CD4-positive, alpha-beta T cell (primary cell): ENCODE measurements around the gene PPCDC. TPM values are rescaled to one million over a fixed set of nuclear protein-coding genes. Genes with fewer than 3 reads are reported as not detected.

Source experiments
- ATAC-seq: fragments of 200-7000 bp; cut with Tn5 transposase; one replicate; pipeline ENCODE4 v1.10.0; 2022; ENCODE audit warnings: mild to moderate bottlenecking; ENCODE audit not compliant: poor library complexity
- CTCF ChIA-PET: fragments of 350-600 bp; sonication (Branson Sonifier 250); formaldehyde crosslinking; loops from one replicate; lab custom pipeline; 2021; ENCODE audit warnings: antibody characterized with exemption, inconsistent platforms; lab: Charles Lee
- POLR2A ChIA-PET: fragments of 350-600 bp; sonication (Branson Sonifier 250); formaldehyde crosslinking; loops from one replicate; lab custom pipeline; 2021; ENCODE audit warnings: antibody characterized with exemption, inconsistent platforms; lab: Charles Lee
- DNase-seq, 14 experiments: peaks; one replicate each; pipeline ENCODE4 v3.0.0-alpha.2; 2013 to 2020; ENCODE audit warnings: mixed read lengths in 2 of 14
- H3K27ac ChIP-seq, 2 donors: one replicate each; pipeline versions ENCODE4 v1.5.1 to v1.7.0; 2013; ENCODE audit warnings: low read length in 2 of 2, low read depth in 1 of 2, mild to moderate bottlenecking in 1 of 2
- H3K27me3 ChIP-seq, 2 experiments: 1 replicate in 1 of 2; 2 replicates in 1 of 2; pipeline versions ENCODE4 v1.6.1 to v1.7.0; 2013; ENCODE audit warnings: low read length in 2 of 2, control low read depth in 1 of 2, mild to moderate bottlenecking in 1 of 2, moderate library complexity in 1 of 2; ENCODE audit not compliant: insufficient read depth in 2 of 2, control insufficient read depth in 1 of 2
- H3K36me3 ChIP-seq: one replicate; pipeline ENCODE4 v1.6.1; 2013; ENCODE audit warnings: low read length, control low read depth; ENCODE audit not compliant: insufficient read depth
- H3K4me1 ChIP-seq: one replicate; pipeline ENCODE4 v1.6.1; 2013; ENCODE audit warnings: low read length, control low read depth; ENCODE audit not compliant: insufficient read depth
- H3K4me3 ChIP-seq: one replicate; pipeline ENCODE4 v1.5.1; 2013; ENCODE audit warnings: mild to moderate bottlenecking, low read length, moderate library complexity
- H3K9me3 ChIP-seq, 2 experiments: 1 replicate in 1 of 2; 2 replicates in 1 of 2; pipeline versions ENCODE4 v1.6.1 to v1.7.0; 2013; ENCODE audit warnings: low read length in 2 of 2, mild to moderate bottlenecking in 2 of 2, control low read depth in 1 of 2, moderate library complexity in 1 of 2; ENCODE audit not compliant: control insufficient read depth in 1 of 2, insufficient read depth in 1 of 2
- H3K27ac Mint-ChIP-seq: one replicate; pipeline ENCODE4 v1.8.0; 2020; ENCODE audit warnings: mixed read lengths
- H3K27me3 Mint-ChIP-seq: one replicate; pipeline ENCODE4 v1.8.0; 2021; ENCODE audit warnings: mixed read lengths
- H3K36me3 Mint-ChIP-seq: one replicate; pipeline ENCODE4 v1.8.0; 2021; ENCODE audit warnings: low read depth, mixed read lengths
- H3K4me1 Mint-ChIP-seq: one replicate; pipeline ENCODE4 v1.8.0; 2021; ENCODE audit warnings: low read depth, mixed read lengths
- H3K4me3 Mint-ChIP-seq: one replicate; pipeline ENCODE4 v1.8.0; 2020; ENCODE audit warnings: mild to moderate bottlenecking, mixed read lengths
- H3K9me3 Mint-ChIP-seq: one replicate; pipeline ENCODE4 v1.8.0; 2020; ENCODE audit warnings: mixed read lengths
- intact Hi-C, 2 experiments: fragments of 100-400 bp; cut with DNase I in 1 of 2; cut with micrococcal nuclease in 1 of 2; formaldehyde crosslinking; loops; one replicate each; pipeline versions ENCODE4 v1.15.1 to v1.9.0; 2023 to 2025; cut with DNase I, micrococcal nuclease
- total RNA-seq, 174 experiments: library from RNA in 2 of 174; stranded (reverse) in 2 of 174; gene quantifications; one replicate each; pipeline ENCODE4 v1.2.3 and lab custom pipeline; 2021 to 2026
- TF ChIP-seq, protein P1 (sequence below): fragments of 200-600 bp; IDR thresholded peaks from one replicate; pipeline ENCODE4 v1.8.0; 2022; ENCODE audit warnings: antibody characterized with exemption, mild to moderate bottlenecking

Gene PPCDC
- total RNA-seq, 2 experiments from 2014 or later = 5.5 to 5.8 TPM

DNA sequence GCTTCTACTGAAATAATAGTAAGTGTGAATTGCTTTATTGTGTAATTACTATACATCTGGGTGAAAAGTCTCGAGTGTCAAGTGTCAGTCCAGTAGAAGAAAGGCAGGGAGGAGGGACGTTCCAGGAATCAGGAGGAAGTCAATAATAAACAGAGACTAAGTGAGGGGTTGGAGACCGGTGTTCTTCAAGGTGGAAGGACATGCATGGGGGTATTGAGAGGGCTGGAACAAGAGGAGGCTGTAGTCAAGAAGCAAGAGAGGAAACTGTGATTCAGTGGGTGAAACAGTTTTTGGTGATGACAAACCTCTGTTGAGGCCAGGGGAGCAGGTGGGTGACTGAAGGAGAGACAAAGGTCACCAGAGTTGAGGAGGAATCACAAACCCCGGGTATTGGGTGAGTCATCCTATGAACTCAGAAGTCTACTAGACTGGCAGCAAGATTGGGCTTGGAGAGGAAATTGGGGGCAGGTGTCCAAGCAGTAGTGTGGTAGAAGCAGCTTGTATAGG, 39.6 kb upstream of the PPCDC start:
- TF ChIP-seq, protein P1, sequence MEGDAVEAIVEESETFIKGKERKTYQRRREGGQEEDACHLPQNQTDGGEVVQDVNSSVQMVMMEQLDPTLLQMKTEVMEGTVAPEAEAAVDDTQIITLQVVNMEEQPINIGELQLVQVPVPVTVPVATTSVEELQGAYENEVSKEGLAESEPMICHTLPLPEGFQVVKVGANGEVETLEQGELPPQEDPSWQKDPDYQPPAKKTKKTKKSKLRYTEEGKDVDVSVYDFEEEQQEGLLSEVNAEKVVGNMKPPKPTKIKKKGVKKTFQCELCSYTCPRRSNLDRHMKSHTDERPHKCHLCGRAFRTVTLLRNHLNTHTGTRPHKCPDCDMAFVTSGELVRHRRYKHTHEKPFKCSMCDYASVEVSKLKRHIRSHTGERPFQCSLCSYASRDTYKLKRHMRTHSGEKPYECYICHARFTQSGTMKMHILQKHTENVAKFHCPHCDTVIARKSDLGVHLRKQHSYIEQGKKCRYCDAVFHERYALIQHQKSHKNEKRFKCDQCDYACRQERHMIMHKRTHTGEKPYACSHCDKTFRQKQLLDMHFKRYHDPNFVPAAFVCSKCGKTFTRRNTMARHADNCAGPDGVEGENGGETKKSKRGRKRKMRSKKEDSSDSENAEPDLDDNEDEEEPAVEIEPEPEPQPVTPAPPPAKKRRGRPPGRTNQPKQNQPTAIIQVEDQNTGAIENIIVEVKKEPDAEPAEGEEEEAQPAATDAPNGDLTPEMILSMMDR = no peak
- Histone ChIP-seq H3K4me3 (no peak overlapping the region), H3K27ac (no peak overlapping the region), H3K27me3 (no peaks in the 10 kb centered on the region), H3K4me1 (no peaks in the 10 kb centered on the region), H3K9me3 (no peaks in the 10 kb centered on the region), H3K36me3 (no peaks in the 10 kb centered on the region)
- intact Hi-C loops = no loop called here
- ChIA-PET POLR2A (no interaction called here), CTCF (no interaction called here)
- Mint-ChIP-seq H3K9me3 (no peaks in the 10 kb centered on the region), H3K36me3 (no peaks in the 10 kb centered on the region), H3K4me1 (no peaks in the 10 kb centered on the region), H3K4me3 (no peak overlapping the region), H3K27me3 (peaks cover 14% of the 10 kb centered on the region), H3K27ac (no peak overlapping the region)
- peak in 2 of 14 experiments; percentile 6 to 25 for DNase-seq
- no peak for ATAC-seq

DNA sequence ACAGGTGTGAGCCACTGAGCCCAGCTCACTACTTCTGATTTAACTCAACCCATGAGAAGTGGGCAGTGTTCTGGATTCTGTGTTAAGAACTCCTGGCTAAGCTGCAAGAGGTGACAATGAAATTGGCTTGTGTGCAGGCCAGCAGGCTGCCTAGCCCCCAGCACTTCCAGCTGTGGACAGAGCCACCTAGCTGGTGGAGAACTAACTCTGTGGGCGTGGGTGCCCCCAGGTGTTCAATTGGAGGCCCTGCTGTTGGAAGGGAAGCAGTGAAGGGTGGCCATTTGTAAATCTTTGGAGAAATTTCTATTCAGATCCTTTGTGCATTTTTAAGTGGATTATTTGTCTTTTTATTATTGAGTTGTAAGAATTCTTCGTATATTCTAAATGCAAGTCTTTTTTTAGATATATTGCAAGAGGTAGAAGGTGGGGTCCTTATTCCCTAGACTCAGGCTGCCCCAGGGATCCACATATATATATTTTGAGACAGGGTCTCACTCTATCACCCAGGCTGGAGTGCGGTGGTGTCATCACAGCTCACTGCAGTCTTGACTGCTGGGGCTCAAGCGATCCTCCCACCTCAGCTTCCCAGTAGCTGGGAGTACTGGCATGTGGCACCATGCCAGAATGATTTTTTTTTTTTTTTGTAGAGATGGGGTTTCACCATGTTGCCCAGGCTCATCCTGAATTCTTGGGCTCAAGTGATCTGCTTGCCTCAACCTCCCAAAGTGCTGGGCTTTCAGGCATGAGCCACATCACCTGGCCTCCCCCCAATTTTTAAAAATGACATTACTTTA, 35.2 kb upstream of the PPCDC start:
- TF ChIP-seq, protein P1 = peak; percentile 47

DNA sequence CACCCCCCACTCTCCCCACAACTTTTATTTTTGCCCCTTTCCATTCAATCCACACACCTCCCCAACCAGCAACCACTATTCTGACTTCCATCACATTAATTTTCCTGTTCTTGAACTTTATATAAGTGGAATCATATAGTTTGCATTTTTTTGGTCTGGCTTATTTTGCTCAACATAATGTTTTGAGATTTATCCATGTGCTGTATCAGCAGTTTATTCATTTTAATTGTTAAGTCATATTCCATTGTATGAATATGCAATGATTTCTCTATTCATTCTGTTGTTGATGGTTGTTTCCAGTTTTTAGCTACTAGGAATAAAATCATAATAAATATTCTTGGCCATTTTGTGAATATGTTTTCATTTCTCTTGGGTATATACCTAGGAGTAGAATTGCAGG, 33.9 kb upstream of the PPCDC start:
- no peak overlapping the region for H3K27ac Mint-ChIP-seq
- no peaks in the 10 kb centered on the region for H3K4me1 Mint-ChIP-seq
- intact Hi-C loops = no loop called here
- ChIA-PET CTCF (no interaction called here), POLR2A (no interaction called here)
- no peaks in the 10 kb centered on the region for H3K36me3 Mint-ChIP-seq
- no peak for ATAC-seq
- no peaks in the 10 kb centered on the region for H3K9me3 Mint-ChIP-seq
- no peak overlapping the region for H3K4me3 ChIP-seq
- H3K27me3 Mint-ChIP-seq = peaks cover 19% of the 10 kb centered on the region
- no peak overlapping the region for H3K27ac ChIP-seq
- H3K9me3 ChIP-seq = no peaks in the 10 kb centered on the region
- TF ChIP-seq, protein P1 = no peak
- H3K36me3 ChIP-seq = no peaks in the 10 kb centered on the region
- H3K4me3 Mint-ChIP-seq = no peak overlapping the region
- H3K4me1 ChIP-seq = no peaks in the 10 kb centered on the region
- no peaks in the 10 kb centered on the region for H3K27me3 ChIP-seq
- no peak for DNase-seq

More for the DNA sequence above, 35.2 kb upstream of the PPCDC start:
- H3K9me3 Mint-ChIP-seq = no peaks in the 10 kb centered on the region
- Histone ChIP-seq H3K27me3 (no peaks in the 10 kb centered on the region), H3K4me1 (no peaks in the 10 kb centered on the region), H3K27ac (no peak overlapping the region), H3K36me3 (no peaks in the 10 kb centered on the region), H3K9me3 (no peaks in the 10 kb centered on the region), H3K4me3 (no peak overlapping the region)
- no peak overlapping the region for H3K4me3 Mint-ChIP-seq
- ChIA-PET POLR2A (no interaction called here), CTCF (interaction anchor here (0.8 to 0.9 kb wide), 2 partner anchors 25 to 33 kb away, joined by 3 read pairs; no protein-coding TSS in a partner anchor)
- peaks cover 24% of the 10 kb centered on the region for H3K27me3 Mint-ChIP-seq
- no peaks in the 10 kb centered on the region for H3K36me3 Mint-ChIP-seq
- H3K27ac Mint-ChIP-seq = no peak overlapping the region
- DNase-seq (peak in 9 of 14 experiments; percentile 7 to 56 (median 26)), ATAC-seq (peak; percentile 79)
- intact Hi-C loops = no loop called here
- H3K4me1 Mint-ChIP-seq = no peaks in the 10 kb centered on the region
